SK-N-SH (cell line): ENCODE measurements around the gene ELFN2. TPM values are rescaled to one million over a fixed set of nuclear protein-coding genes. Genes with fewer than 3 reads are reported as not detected.

Experiments used
- CTCF ChIA-PET: fragments of 300-600, 350-600 bp; formaldehyde crosslinking; extraction: SDS; loops from one replicate; lab custom pipeline; 2021; lab: Yijun Ruan, JAX
- POLR2A ChIA-PET: fragments of 350-600 bp; sonication (Branson Sonifier 250); formaldehyde crosslinking; extraction: SDS; loops from one replicate; lab custom pipeline; 2020; ENCODE audit warnings: antibody characterized with exemption, inconsistent platforms; lab: Yijun Ruan, JAX
- DNase-seq: peaks from one replicate; pipeline ENCODE4 v3.0.0; 2012
- H2AFZ ChIP-seq: fragments of 200-600 bp; sonication (generic); 2 replicates; pipeline ENCODE4 v1.8.1; 2016; ENCODE audit warnings: antibody characterized with exemption, mild to moderate bottlenecking, low read depth
- H3F3A ChIP-seq: fragments of 200-600 bp; sonication (generic); replicated peaks from 2 replicates; pipeline ENCODE3; 2016; ENCODE audit warnings: antibody characterized with exemption, mild to moderate bottlenecking; ENCODE audit not compliant: insufficient read depth
- H3K27ac ChIP-seq, 2 experiments: fragments of 200-500 bp in 1 of 2; fragments of 200-600 bp in 1 of 2; sonication (Bioruptor generic) in 1 of 2; sonication (generic), shearing (Covaris generic) in 1 of 2; 2 replicates each; pipeline versions ENCODE4 v1.5.1 to v1.6.1; 2014 to 2016; ENCODE audit warnings: low read depth in 2 of 2, inconsistent platforms in 1 of 2, low read length in 1 of 2, mild to moderate bottlenecking in 1 of 2, mixed read lengths in 1 of 2
- H3K27me3 ChIP-seq: fragments of 200-600 bp; sonication (generic), shearing (Covaris generic); 2 replicates; pipeline ENCODE4 v1.6.1; 2016; ENCODE audit warnings: mixed run types; ENCODE audit not compliant: insufficient read depth
- H3K36me3 ChIP-seq, 2 experiments: fragments of 200-500 bp in 1 of 2; fragments of 200-600 bp in 1 of 2; sonication (Bioruptor generic) in 1 of 2; sonication (generic) in 1 of 2; replicated peaks in 1 of 2; 2 replicates each; pipeline versions ENCODE3 to v1.5.1; 2014 to 2016; ENCODE audit warnings: low read length in 1 of 2, mild to moderate bottlenecking in 1 of 2; ENCODE audit not compliant: insufficient read depth in 2 of 2, control insufficient read depth in 1 of 2
- H3K4me1 ChIP-seq, 2 experiments: fragments of 200-500 bp in 1 of 2; fragments of 200-600 bp in 1 of 2; sonication (Bioruptor generic) in 1 of 2; sonication (generic), shearing (Covaris generic) in 1 of 2; 2 replicates each; pipeline versions ENCODE4 v1.5.1 to v1.6.1; 2014 to 2016; ENCODE audit warnings: low read depth in 1 of 2, low read length in 1 of 2, mixed run types in 1 of 2; ENCODE audit not compliant: insufficient read depth in 2 of 2, control insufficient read depth in 1 of 2
- H3K4me2 ChIP-seq: fragments of 200-600 bp; sonication (generic), shearing (Covaris generic); 2 replicates; pipeline ENCODE4 v1.6.1; 2017; ENCODE audit warnings: mixed run types
- H3K4me3 ChIP-seq, 2 experiments: fragments of 200-500 bp in 1 of 2; fragments of 200-600 bp in 1 of 2; sonication (Bioruptor generic) in 1 of 2; sonication (generic), shearing (Covaris generic) in 1 of 2; 2 replicates each; pipeline versions ENCODE4 v1.5.1 to v1.8.1; 2014 to 2016; ENCODE audit warnings: low read depth in 2 of 2, inconsistent platforms in 1 of 2, low read length in 1 of 2, mild to moderate bottlenecking in 1 of 2, mixed read lengths in 1 of 2, moderate library complexity in 1 of 2
- H3K79me2 ChIP-seq: fragments of 200-600 bp; sonication (generic); 2 replicates; pipeline ENCODE4 v1.8.1; 2017; ENCODE audit warnings: mild to moderate bottlenecking; ENCODE audit not compliant: insufficient read depth
- H3K9ac ChIP-seq: fragments of 200-600 bp; sonication (generic); 2 replicates; pipeline ENCODE4 v1.6.1; 2017; ENCODE audit warnings: mixed run types
- H3K9me2 ChIP-seq: fragments of 200-600 bp; sonication (generic); 2 replicates; pipeline ENCODE4 v1.6.1; 2017; ENCODE audit warnings: mixed run types
- H3K9me3 ChIP-seq: fragments of 200-600 bp; sonication (generic); 2 replicates; pipeline ENCODE4 v1.6.1; 2017; ENCODE audit warnings: mixed run types, mild to moderate bottlenecking, moderate library complexity
- H4K20me1 ChIP-seq: fragments of 200-600 bp; sonication (generic); 2 replicates; pipeline ENCODE4 v1.6.1; 2017; ENCODE audit warnings: mild to moderate bottlenecking, mixed run types; ENCODE audit not compliant: insufficient read depth
- CHD2 ChIP-seq: fragments of 150-350 bp; IDR thresholded peaks from 2 replicates; pipeline ENCODE4 v1.6.1; 2018; ENCODE audit warnings: low read length; ENCODE audit not compliant: partially characterized antibody
- CTCF ChIP-seq: fragments of 200-600 bp; sonication (generic); IDR thresholded peaks from 2 replicates; pipeline ENCODE4 v1.6.1; 2017; ENCODE audit warnings: antibody characterized with exemption, mild to moderate bottlenecking, moderate library complexity
- ELF1 ChIP-seq: IDR thresholded peaks from 2 replicates; pipeline ENCODE4 v1.4.0; 2012
- EZH2phosphoT487 ChIP-seq: fragments of 200-600 bp; sonication (generic); IDR thresholded peaks from 2 replicates; pipeline ENCODE4 v1.6.1; 2017; ENCODE audit warnings: low read depth, mixed run types, mild to moderate bottlenecking, antibody characterized with exemption, moderate library complexity, borderline replicate concordance
- FOSL2 ChIP-seq: IDR thresholded peaks from 2 replicates; pipeline ENCODE4 v1.4.0; 2012; ENCODE audit warnings: low read depth, mild to moderate bottlenecking, moderate library complexity, borderline replicate concordance
- FOXM1 ChIP-seq: IDR thresholded peaks from 2 replicates; pipeline ENCODE4 v1.4.0; 2012; ENCODE audit warnings: low read depth, mild to moderate bottlenecking
- GABPA ChIP-seq: IDR thresholded peaks from 2 replicates; pipeline ENCODE4 v1.4.0; 2012; ENCODE audit warnings: low read depth, mild to moderate bottlenecking
- MEF2A ChIP-seq: IDR thresholded peaks from 2 replicates; pipeline ENCODE4 v1.4.0; 2012; ENCODE audit warnings: low read depth, borderline replicate concordance
- NRF1 ChIP-seq: IDR thresholded peaks from 2 replicates; pipeline ENCODE4 v1.6.1; 2012; ENCODE audit warnings: low read depth, mild to moderate bottlenecking, low read length
- POLR2AphosphoS5 ChIP-seq: IDR thresholded peaks from 2 replicates; pipeline ENCODE4 v1.6.1; 2012; ENCODE audit warnings: low read depth, low read length
- RCOR1 ChIP-seq: fragments of 150-350 bp; IDR thresholded peaks from 2 replicates; pipeline ENCODE4 v1.6.1; 2017; ENCODE audit warnings: antibody characterized with exemption, low read length
- RFX5 ChIP-seq: IDR thresholded peaks from 2 replicates; pipeline ENCODE4 v1.6.1; 2012; ENCODE audit warnings: mild to moderate bottlenecking, improper control_type of control experiment, low read length
- RXRA ChIP-seq: IDR thresholded peaks from 2 replicates; pipeline ENCODE4 v1.4.0; 2012; ENCODE audit warnings: low read depth, mild to moderate bottlenecking, borderline replicate concordance
- SIN3A ChIP-seq: IDR thresholded peaks from 2 replicates; pipeline ENCODE4 v1.6.1; 2012; ENCODE audit warnings: low read depth, mild to moderate bottlenecking, low read length, moderate library complexity, borderline replicate concordance
- TAF1 ChIP-seq: IDR thresholded peaks from 2 replicates; pipeline ENCODE4 v1.6.1; 2012; ENCODE audit warnings: low read depth, mild to moderate bottlenecking, low read length, moderate library complexity, borderline replicate concordance
- TCF12 ChIP-seq: IDR thresholded peaks from 2 replicates; pipeline ENCODE4 v1.4.0; 2012
- TEAD4 ChIP-seq: IDR thresholded peaks from 2 replicates; pipeline ENCODE4 v1.4.0; 2012; ENCODE audit warnings: mild to moderate bottlenecking, borderline replicate concordance; ENCODE audit not compliant: insufficient read depth
- YY1 ChIP-seq: IDR thresholded peaks from 2 replicates; pipeline ENCODE4 v1.4.0; 2012; ENCODE audit warnings: low read depth, mild to moderate bottlenecking
- ZBTB33 ChIP-seq: IDR thresholded peaks from 2 replicates; pipeline ENCODE4 v1.4.0; 2012; ENCODE audit warnings: low read depth, borderline replicate concordance
- WGBS: methylation state at CpG from one replicate; pipeline ENCODE4 v1.1.6; 2017; ENCODE audit warnings: low lambda C conversion rate; 5-methylcytosine and 5-hydroxymethylcytosine counted together
- polyA plus RNA-seq, 3 experiments: library from polyadenylated mRNA; depleted of rRNA; stranded (reverse); fragments of >200 nt; gene quantifications; 2 replicates each; pipeline ENCODE4 v1.2.3, GENCODE V29; 2012

The ELFN2 gene
- polyA plus RNA-seq, 1 of the 3 experiments (the other 2 are of a cell fraction) = 2.8 TPM

- H3K9ac ChIP-seq = no peak overlapping the region
- H3K9me3 ChIP-seq = no peaks in the 10 kb centered on the region
- POLR2A ChIA-PET = no interaction called here
- H4K20me1 ChIP-seq = no peaks in the 10 kb centered on the region
- H3K4me3 ChIP-seq = no peak overlapping the region
- CTCF ChIA-PET = interaction anchor here (1.0 to 3.6 kb wide), 9 partner anchors 8 to 212 kb away, joined by 3 to 46 read pairs (median 14); partner anchors contain the start of gene MFNG
- no peak for DNase-seq
- no peak overlapping the region for H3K27ac ChIP-seq
- H3K4me1 ChIP-seq = no peaks in the 10 kb centered on the region; a peak in 1 of 4 replicates
- H3K36me3 ChIP-seq = no peaks in the 10 kb centered on the region
- TF ChIP-seq ZBTB33 (no peak), TEAD4 (no peak), FOXM1 (no peak), GABPA (no peak), YY1 (no peak), NRF1 (no peak), TAF1 (no peak), TCF12 (no peak), ELF1 (no peak), CTCF (no peak), CHD2 (no peak), POLR2AphosphoS5 (no peak), RCOR1 (no peak), EZH2phosphoT487 (no peak), RXRA (no peak), MEF2A (no peak), RFX5 (no peak), FOSL2 (no peak), SIN3A (no peak)
- no peak overlapping the region for H3K4me2 ChIP-seq
- WGBS = no CpG with 5 or more reads among the region's 8 CpGs
- no peaks in the 10 kb centered on the region for H3K27me3 ChIP-seq
- H3K79me2 ChIP-seq = no peaks in the 10 kb centered on the region
- H3K9me2 ChIP-seq = no peaks in the 10 kb centered on the region
- no peaks in the 10 kb centered on the region for H3F3A ChIP-seq
- no peak overlapping the region for H2AFZ ChIP-seq
Observed at GRCh38 chr22:37473437-37473946, 46.2 kb upstream of the ELFN2 start.
